ENCODE data around the gene DYNC1I2.
"Not testable (repeated sequence)": the region's sequence is repeated elsewhere in the genome, so short reads cannot be mapped to it uniquely, and the experiment has no call there.

The DYNC1I2 gene

GRCh38 chr2:171718720-171719119 lies 31.5 kb downstream of the DYNC1I2 start:
- DNase-seq: no peak

- DNase-seq: no peak
Observed at GRCh38 chr2:171719660-171720059, 32.4 kb downstream of the DYNC1I2 start.

GRCh38 chr2:171723716-171724683 lies 36.7 kb downstream of the DYNC1I2 start:
- peak; percentile 91 to 96 for DNase-seq

- DNase-seq: no peak
Observed at GRCh38 chr2:171726847-171727450, 39.7 kb downstream of the DYNC1I2 start.

GRCh38 chr2:171728989-171729951 lies 42.0 kb downstream of the DYNC1I2 start:
- no peak for DNase-seq

- DNase-seq: no peak
Observed at GRCh38 chr2:171729952-171730317, 42.7 kb downstream of the DYNC1I2 start.

- no peak for DNase-seq
Observed at GRCh38 chr2:171735991-171736710, 48.9 kb downstream of the DYNC1I2 start.

- DNase-seq: no peak
Observed at GRCh38 chr2:171741189-171741588, 53.9 kb downstream of the DYNC1I2 start.

GRCh38 chr2:171742760-171743159 lies 55.5 kb downstream of the DYNC1I2 start:
- DNase-seq: no peak

- no peak for DNase-seq
Observed at GRCh38 chr2:171745141-171745540, 57.9 kb downstream of the DYNC1I2 start.

- no peak for DNase-seq
Observed at GRCh38 chr2:171745806-171746205, 58.5 kb downstream of the DYNC1I2 start.

- no peak for DNase-seq
Observed at GRCh38 chr2:171747371-171747770, 60.1 kb downstream of the DYNC1I2 start.

- no peak for DNase-seq
Observed at GRCh38 chr2:171754254-171754939, 67.1 kb downstream of the DYNC1I2 start.

GRCh38 chr2:171758762-171759161 lies 71.5 kb downstream of the DYNC1I2 start:
- not testable (repeated sequence) for DNase-seq

GRCh38 chr2:171761176-171761575 lies 73.9 kb downstream of the DYNC1I2 start:
- DNase-seq: not testable (repeated sequence)

- peak in 1 of 2 experiments; percentile 28 for DNase-seq
Observed at GRCh38 chr2:171762879-171763573, 75.8 kb downstream of the DYNC1I2 start.

- DNase-seq: no peak
Observed at GRCh38 chr2:171763602-171764001, 76.3 kb downstream of the DYNC1I2 start.

- no peak for DNase-seq
Observed at GRCh38 chr2:171771463-171771862, 84.2 kb downstream of the DYNC1I2 start.

GRCh38 chr2:171772373-171772772 lies 85.1 kb downstream of the DYNC1I2 start:
- DNase-seq: no peak

GRCh38 chr2:171774581-171774980 lies 87.3 kb downstream of the DYNC1I2 start:
- DNase-seq: not testable (repeated sequence)

- DNase-seq: no peak
Observed at GRCh38 chr2:171778515-171778914, 91.2 kb downstream of the DYNC1I2 start.

Measured in NCI-H1930 (cell line).